Smooth muscle cell (in vitro differentiated cells): Measurements from ENCODE around the gene MYBBP1A. TPM values are rescaled to one million over a fixed set of nuclear protein-coding genes. Genes with fewer than 3 reads are reported as not detected.

ENCODE experiments used
- DNase-seq: peaks from one replicate; lab custom pipeline; 2025; ENCODE audit not compliant: unreplicated experiment; lab: John Stamatoyannopoulos, UW
- H2AFZ ChIP-seq: fragments of 200-600 bp; sonication (generic); 2 replicates; pipeline ENCODE4 v1.6.0; 2016; ENCODE audit warnings: antibody characterized with exemption, low read depth, mild to moderate bottlenecking
- H3F3A ChIP-seq: fragments of 200-600 bp; sonication (generic); 2 replicates; pipeline ENCODE4 v1.6.0; 2017; ENCODE audit warnings: antibody characterized with exemption, low read depth
- H3K27ac ChIP-seq: fragments of 200-600 bp; sonication (generic); 2 replicates; pipeline ENCODE4 v1.5.1; 2016; ENCODE audit warnings: low read depth, mild to moderate bottlenecking
- H3K27me3 ChIP-seq: fragments of 200-600 bp; sonication (generic); 2 replicates; pipeline ENCODE4 v1.6.1; 2016; ENCODE audit warnings: low read depth, mild to moderate bottlenecking
- H3K36me3 ChIP-seq: fragments of 200-600 bp; sonication (generic); 2 replicates; pipeline ENCODE4 v1.5.1; 2016; ENCODE audit warnings: low read depth
- H3K4me1 ChIP-seq: fragments of 200-600 bp; sonication (generic); 2 replicates; pipeline ENCODE4 v1.5.1; 2016; ENCODE audit warnings: low read depth
- H3K4me2 ChIP-seq: fragments of 200-600 bp; sonication (generic); 2 replicates; pipeline ENCODE4 v1.6.0; 2016; ENCODE audit warnings: mild to moderate bottlenecking
- H3K4me3 ChIP-seq: fragments of 200-600 bp; sonication (generic); 2 replicates; pipeline ENCODE4 v1.5.1; 2016; ENCODE audit warnings: mild to moderate bottlenecking
- H3K79me2 ChIP-seq: fragments of 200-600 bp; sonication (generic); 2 replicates; pipeline ENCODE4 v1.6.0; 2016; ENCODE audit warnings: low read depth, mild to moderate bottlenecking
- H3K9ac ChIP-seq: fragments of 200-600 bp; sonication (generic); 2 replicates; pipeline ENCODE4 v1.6.0; 2016; ENCODE audit warnings: low read depth
- H3K9me3 ChIP-seq: fragments of 200-600 bp; sonication (generic); replicated peaks from 2 replicates; pipeline ENCODE4 v1.5.1; 2016; ENCODE audit warnings: low read depth
- H4K20me1 ChIP-seq: fragments of 200-600 bp; sonication (generic); 2 replicates; pipeline ENCODE4 v1.6.0; 2016; ENCODE audit warnings: low read depth
- WGBS: methylation state at CpG from one replicate; pipeline ENCODE4 v1.1.7; 2016; ENCODE audit warnings: low lambda C conversion rate; 5-methylcytosine and 5-hydroxymethylcytosine counted together
- polyA plus RNA-seq: library from polyadenylated mRNA; unstranded; fragments of >200 nt; fragmentation: Nextera tagmentation; extraction: Ambion mirVana; gene quantifications from 2 replicates; pipeline ENCODE4 v1.2.1, GENCODE V29; 2016
- total RNA-seq: library from RNA; depleted of rRNA; stranded (reverse); fragments of >200 nt; gene quantifications from 2 replicates; pipeline ENCODE4 v1.2.3, GENCODE V29; 2014
- TF ChIP-seq, protein P1 (sequence below): fragments of 200-600 bp; sonication (generic); IDR thresholded peaks from 2 replicates; pipeline ENCODE4 v1.5.1; 2017; ENCODE audit warnings: borderline replicate concordance, mild to moderate bottlenecking, antibody characterized with exemption; ENCODE audit not compliant: insufficient read depth, poor library complexity, severe bottlenecking

The MYBBP1A gene
- total and polyA plus RNA-seq, 2 experiments from 2014 or later = 18.1 to 33.5 TPM

DNA sequence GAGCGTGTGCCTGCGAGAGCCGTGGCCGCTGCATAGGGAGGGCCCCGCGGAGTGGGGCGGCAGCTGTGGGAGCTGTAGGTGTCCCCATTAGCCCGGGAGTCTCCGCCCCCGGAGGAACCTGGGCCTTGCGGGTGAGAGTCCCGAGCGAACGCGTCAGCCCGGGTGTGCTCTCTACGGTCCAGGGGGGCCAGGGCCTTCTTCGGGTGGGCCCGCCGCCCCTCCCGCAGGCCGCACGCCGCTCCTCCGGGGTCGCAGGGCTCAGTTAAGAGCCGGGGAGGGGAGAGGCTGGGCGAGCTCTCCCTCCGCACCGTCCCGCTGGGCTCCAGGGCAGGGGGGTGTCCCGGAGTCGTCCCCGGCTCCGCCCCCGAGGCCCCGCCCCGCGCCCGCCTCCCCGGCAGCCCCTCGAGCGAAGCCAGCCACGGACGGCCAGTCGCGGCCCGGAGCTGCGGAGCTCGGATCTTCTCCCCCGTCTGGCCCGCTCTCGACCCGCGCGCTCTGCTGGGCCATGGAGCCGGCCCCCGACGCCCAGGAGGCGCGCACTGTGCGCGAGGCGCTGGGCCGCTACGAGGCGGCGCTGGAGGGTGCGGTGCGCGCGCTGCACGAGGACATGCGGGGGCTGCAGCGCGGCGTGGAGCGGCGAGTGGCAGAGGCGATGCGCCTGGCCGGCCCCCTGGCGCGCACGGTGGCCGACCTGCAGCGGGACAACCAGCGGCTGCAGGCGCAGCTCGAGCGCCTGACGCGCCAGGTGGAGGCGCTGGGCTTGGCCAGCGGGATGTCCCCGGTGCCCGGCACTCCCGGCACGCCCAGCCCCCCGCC lies 29.1 kb upstream of the MYBBP1A start, which contains the start of gene SMTNL2:
Gene SMTNL2, plus strand, starts transcription at position 429 of the 816 bp plus-strand sequence. Its CDS starts 77 bp downstream, at position 506.
- no peak within 1 kb of the TSS for H3K27ac ChIP-seq
- H4K20me1 ChIP-seq = no peaks in the 10 kb centered on the region
- H3K79me2 ChIP-seq = peaks cover 11% of the 10 kb centered on the region
- peaks cover 6% of the 10 kb centered on the region for H3K4me1 ChIP-seq
- DNase-seq = no peak
- H3K27me3 ChIP-seq = no peaks in the 10 kb centered on the region
- peak within 1 kb of the TSS; percentile 98 for H3K4me2 ChIP-seq
- peak within 1 kb of the TSS; percentile 77 for H2AFZ ChIP-seq
- 3% methylated on average over 61 of the region's 100 CpGs for WGBS
- no peaks in the 10 kb centered on the region for H3K36me3 ChIP-seq
- TF ChIP-seq, protein P1, sequence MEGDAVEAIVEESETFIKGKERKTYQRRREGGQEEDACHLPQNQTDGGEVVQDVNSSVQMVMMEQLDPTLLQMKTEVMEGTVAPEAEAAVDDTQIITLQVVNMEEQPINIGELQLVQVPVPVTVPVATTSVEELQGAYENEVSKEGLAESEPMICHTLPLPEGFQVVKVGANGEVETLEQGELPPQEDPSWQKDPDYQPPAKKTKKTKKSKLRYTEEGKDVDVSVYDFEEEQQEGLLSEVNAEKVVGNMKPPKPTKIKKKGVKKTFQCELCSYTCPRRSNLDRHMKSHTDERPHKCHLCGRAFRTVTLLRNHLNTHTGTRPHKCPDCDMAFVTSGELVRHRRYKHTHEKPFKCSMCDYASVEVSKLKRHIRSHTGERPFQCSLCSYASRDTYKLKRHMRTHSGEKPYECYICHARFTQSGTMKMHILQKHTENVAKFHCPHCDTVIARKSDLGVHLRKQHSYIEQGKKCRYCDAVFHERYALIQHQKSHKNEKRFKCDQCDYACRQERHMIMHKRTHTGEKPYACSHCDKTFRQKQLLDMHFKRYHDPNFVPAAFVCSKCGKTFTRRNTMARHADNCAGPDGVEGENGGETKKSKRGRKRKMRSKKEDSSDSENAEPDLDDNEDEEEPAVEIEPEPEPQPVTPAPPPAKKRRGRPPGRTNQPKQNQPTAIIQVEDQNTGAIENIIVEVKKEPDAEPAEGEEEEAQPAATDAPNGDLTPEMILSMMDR = no peak
- peaks cover 11% of the 10 kb centered on the region for H3F3A ChIP-seq
- peak within 1 kb of the TSS; percentile 41 for H3K9ac ChIP-seq
- no peaks in the 10 kb centered on the region for H3K9me3 ChIP-seq
- peak within 1 kb of the TSS; percentile 63 for H3K4me3 ChIP-seq

GRCh38 chr17:4583782-4584100 lies 28.6 kb upstream of the MYBBP1A start:
- DNase-seq = no peak

GRCh38 chr17:4583206-4583605 lies 28.0 kb upstream of the MYBBP1A start:
- Histone ChIP-seq H3K79me2 (peaks cover 7% of the 10 kb centered on the region), H3K36me3 (no peaks in the 10 kb centered on the region), H3K4me3 (peak overlapping the region; percentile 63), H3F3A (peaks cover 11% of the 10 kb centered on the region), H3K9me3 (no peaks in the 10 kb centered on the region), H3K4me2 (peak overlapping the region; percentile 98), H3K4me1 (peaks cover 5% of the 10 kb centered on the region), H4K20me1 (no peaks in the 10 kb centered on the region), H3K27me3 (no peaks in the 10 kb centered on the region), H3K9ac (no peak overlapping the region), H2AFZ (no peak overlapping the region), H3K27ac (no peak overlapping the region)
- WGBS = 85% methylated on average over 3 of the region's 3 CpGs
- TF ChIP-seq, protein P1 = no peak
- no peak for DNase-seq

More at GRCh38 chr17:4583782-4584100, 28.6 kb upstream of the MYBBP1A start:
- H3K36me3 ChIP-seq = no peaks in the 10 kb centered on the region
- peaks cover 9% of the 10 kb centered on the region for H3K79me2 ChIP-seq
- H4K20me1 ChIP-seq = no peaks in the 10 kb centered on the region
- TF ChIP-seq, protein P1 = peak; percentile 35
- H2AFZ ChIP-seq = peak overlapping the region; percentile 77
- no peaks in the 10 kb centered on the region for H3K27me3 ChIP-seq
- WGBS = 12% methylated on average over 12 of the region's 12 CpGs
- H3F3A ChIP-seq = peaks cover 11% of the 10 kb centered on the region
- H3K4me3 ChIP-seq = peak overlapping the region; percentile 63
- H3K4me2 ChIP-seq = peak overlapping the region; percentile 98
- peak overlapping the region; percentile 41 for H3K9ac ChIP-seq
- peaks cover 6% of the 10 kb centered on the region for H3K4me1 ChIP-seq
- H3K27ac ChIP-seq = no peak overlapping the region
- H3K9me3 ChIP-seq = no peaks in the 10 kb centered on the region
